PC-3 (cell line): ENCODE results near the gene NDRG4.

Source experiments
- CTCF ChIP-seq: fragments of 300-600 bp; sonication (generic); conservative IDR thresholded peaks from 2 replicates; pipeline ENCODE4 v1.5.1; 2017; ENCODE audit warnings: antibody characterized with exemption, low read depth, mild to moderate bottlenecking, low read length
- EZH2 ChIP-seq: fragments of 300-600 bp; sonication (generic); IDR thresholded peaks from one replicate; pipeline ENCODE4 v1.6.1; 2017; ENCODE audit warnings: antibody characterized with exemption, mild to moderate bottlenecking, low read length; ENCODE audit not compliant: unreplicated experiment
- EZH2phosphoT487 ChIP-seq: fragments of 300-600 bp; sonication (generic); IDR thresholded peaks from 2 replicates; pipeline ENCODE4 v1.6.1; 2018; ENCODE audit warnings: mild to moderate bottlenecking, antibody characterized with exemption, low read length, borderline replicate concordance

- TF ChIP-seq CTCF, result no peak
- TF ChIP-seq EZH2phosphoT487, result no peak
- no peak for TF ChIP-seq EZH2
These were observed 18.4 kb downstream of the NDRG4 start for GRCh38 chr16:58518083-58518979.
